HepG2 (cell line): ENCODE data around the gene GRIFIN. TPM values are rescaled to one million over a fixed set of nuclear protein-coding genes. Genes with fewer than 3 reads are reported as not detected.

Experiments
- AKAP8 ChIP-seq: sonication (generic); formaldehyde crosslinking; IDR thresholded peaks from 2 replicates; pipeline ENCODE4 v1.5.1; 2020; ENCODE audit warnings: mild to moderate bottlenecking, missing genetic modification reagents
- ARNTL ChIP-seq: sonication (generic); formaldehyde crosslinking; IDR thresholded peaks from 2 replicates; pipeline ENCODE4 v1.4.0; 2020; ENCODE audit warnings: mild to moderate bottlenecking, missing genetic modification reagents
- ATF7-NPFF ChIP-seq: sonication (generic); formaldehyde crosslinking; IDR thresholded peaks from 2 replicates; pipeline ENCODE4 v1.8.1; 2023; ENCODE audit warnings: mild to moderate bottlenecking, low read depth, missing genetic modification reagents, moderate library complexity
- BCL3 ChIP-seq: sonication (generic); formaldehyde crosslinking; IDR thresholded peaks from 2 replicates; pipeline ENCODE4 v1.5.1; 2020; ENCODE audit warnings: mild to moderate bottlenecking, missing genetic modification reagents, moderate library complexity
- HOMEZ ChIP-seq: IDR thresholded peaks from 2 replicates; pipeline ENCODE4 v1.6.1; 2016; ENCODE audit warnings: low read depth
- IRX3 ChIP-seq: sonication (generic); formaldehyde crosslinking; IDR thresholded peaks from 2 replicates; pipeline ENCODE4 v1.8.1; 2023; ENCODE audit warnings: mild to moderate bottlenecking, low read depth, missing genetic modification reagents, borderline replicate concordance
- KLF11 ChIP-seq: IDR thresholded peaks from 2 replicates; pipeline ENCODE4 v1.6.1; 2016; ENCODE audit warnings: missing compliant biosample characterization
- PHF5A ChIP-seq: IDR thresholded peaks from one replicate; pipeline ENCODE4 v1.6.1; 2018; ENCODE audit warnings: low read depth, missing genetic modification reagents; ENCODE audit not compliant: unreplicated experiment
- PTBP1 ChIP-seq: fragments of 200-400 bp; formaldehyde crosslinking; IDR thresholded peaks from 2 replicates; pipeline ENCODE4 v1.6.1; 2018; ENCODE audit warnings: low read length, low read depth; ENCODE audit not compliant: poor library complexity, severe bottlenecking
- SALL1 ChIP-seq: sonication (generic); formaldehyde crosslinking; IDR thresholded peaks from 2 replicates; pipeline ENCODE4 v1.8.0; 2022; ENCODE audit warnings: mild to moderate bottlenecking, missing genetic modification reagents
- SP1 ChIP-seq, 2 experiments: fragments of 450-650 bp in 1 of 2; sonication (generic) in 1 of 2; formaldehyde crosslinking in 1 of 2; IDR thresholded peaks; 2 replicates each; pipeline versions ENCODE4 v1.4.0 to v1.6.1; 2016 to 2020; ENCODE audit warnings: missing genetic modification reagents in 1 of 2
- TAF1 ChIP-seq: sonication (generic); formaldehyde crosslinking; IDR thresholded peaks from 2 replicates; pipeline ENCODE4 v1.4.0; 2020; ENCODE audit warnings: missing genetic modification reagents
- TBP ChIP-seq: sonication (generic); formaldehyde crosslinking; IDR thresholded peaks from 2 replicates; pipeline ENCODE4 v1.5.0; 2020; ENCODE audit warnings: missing genetic modification reagents
- THAP8 ChIP-seq: sonication (generic); formaldehyde crosslinking; IDR thresholded peaks from 2 replicates; pipeline ENCODE4 v1.5.1; 2020; ENCODE audit warnings: missing genetic modification reagents, mild to moderate bottlenecking, borderline replicate concordance
- XRCC5 ChIP-seq: fragments of 200-400 bp; formaldehyde crosslinking; optimal IDR thresholded peaks from 2 replicates; pipeline ENCODE3; 2017; ENCODE audit warnings: mild to moderate bottlenecking, low read length
- ZFP36L1 ChIP-seq: sonication (generic); formaldehyde crosslinking; IDR thresholded peaks from 2 replicates; pipeline ENCODE4 v1.8.0; 2022; ENCODE audit warnings: mild to moderate bottlenecking, missing genetic modification reagents, moderate library complexity
- ZNF629 ChIP-seq: sonication (generic); formaldehyde crosslinking; conservative IDR thresholded peaks from 2 replicates; pipeline ENCODE4 v1.5.0; 2020; ENCODE audit warnings: missing genetic modification reagents
- polyA plus RNA-seq, 8 experiments: library from polyadenylated mRNA; depleted of rRNA in 3 of 8; stranded (reverse) in 7 of 8; unstranded in 1 of 8; fragments of >200 nt; fragmentation: Illumina TruSeq in 4 of 8; extraction: Trizol in 4 of 8; gene quantifications; 2 replicates each; pipeline versions ENCODE4 v1.2.1 to v1.2.3, GENCODE V29; 2011 to 2016; ENCODE audit warnings: low read depth in 4 of 8, missing spikeins in 1 of 8, mixed read lengths in 1 of 8; ENCODE audit not compliant: insufficient read depth in 1 of 8
- total RNA-seq, 5 experiments: library from RNA; depleted of rRNA; stranded (reverse); fragments of >200 nt; fragmentation: Illumina TruSeq; extraction: Trizol; gene quantifications; 2 replicates each; pipeline ENCODE4 v1.2.3, GENCODE V29; 2016; ENCODE audit warnings: low read depth in 1 of 5
- TF ChIP-seq, protein P1 (sequence below): sonication (generic); formaldehyde crosslinking; IDR thresholded peaks from 2 replicates; pipeline ENCODE4 v1.5.0; 2020; ENCODE audit warnings: mild to moderate bottlenecking, missing genetic modification reagents, borderline replicate concordance
- TF ChIP-seq, protein P2 (sequence below): sonication (generic); formaldehyde crosslinking; IDR thresholded peaks from 2 replicates; pipeline ENCODE4 v1.4.0; 2020; ENCODE audit warnings: missing genetic modification reagents

GRIFIN gene
- total and polyA plus RNA-seq, 2 of the 13 experiments (the other 11 are each of a cell fraction or from before 2014, with no cell fraction given), result not detected

- TF ChIP-seq, protein P1, sequence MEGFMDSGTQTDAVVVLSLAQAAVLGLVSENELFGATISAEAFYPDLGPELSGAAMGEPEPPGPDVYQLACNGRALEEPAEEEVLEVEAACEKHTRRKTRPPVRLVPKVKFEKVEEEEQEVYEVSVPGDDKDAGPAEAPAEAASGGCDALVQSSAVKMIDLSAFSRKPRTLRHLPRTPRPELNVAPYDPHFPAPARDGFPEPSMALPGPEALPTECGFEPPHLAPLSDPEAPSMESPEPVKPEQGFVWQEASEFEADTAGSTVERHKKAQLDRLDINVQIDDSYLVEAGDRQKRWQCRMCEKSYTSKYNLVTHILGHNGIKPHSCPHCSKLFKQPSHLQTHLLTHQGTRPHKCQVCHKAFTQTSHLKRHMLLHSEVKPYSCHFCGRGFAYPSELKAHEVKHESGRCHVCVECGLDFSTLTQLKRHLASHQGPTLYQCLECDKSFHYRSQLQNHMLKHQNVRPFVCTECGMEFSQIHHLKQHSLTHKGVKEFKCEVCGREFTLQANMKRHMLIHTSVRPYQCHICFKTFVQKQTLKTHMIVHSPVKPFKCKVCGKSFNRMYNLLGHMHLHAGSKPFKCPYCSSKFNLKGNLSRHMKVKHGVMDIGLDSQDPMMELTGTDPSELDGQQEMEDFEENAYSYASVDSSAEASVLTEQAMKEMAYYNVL (CRISPR knock-in tag), result 0 out of 2 replicates have a peak, but pooled peaks have one; percentile 23
- TF ChIP-seq ARNTL (CRISPR knock-in tag), result no peak
- no peak for TF ChIP-seq SP1 (IDR thresholded peaks at IDR 0.05)
- TF ChIP-seq SP1 (CRISPR knock-in tag; IDR thresholded peaks at IDR 0.05), result no peak
- TF ChIP-seq HOMEZ (CRISPR knock-in tag), result no peak
- no peak for TF ChIP-seq THAP8
- TF ChIP-seq ATF7-NPFF (CRISPR knock-in tag), result no peak
- no peak for TF ChIP-seq PTBP1
- no peak for TF ChIP-seq AKAP8
- TF ChIP-seq, protein P2, sequence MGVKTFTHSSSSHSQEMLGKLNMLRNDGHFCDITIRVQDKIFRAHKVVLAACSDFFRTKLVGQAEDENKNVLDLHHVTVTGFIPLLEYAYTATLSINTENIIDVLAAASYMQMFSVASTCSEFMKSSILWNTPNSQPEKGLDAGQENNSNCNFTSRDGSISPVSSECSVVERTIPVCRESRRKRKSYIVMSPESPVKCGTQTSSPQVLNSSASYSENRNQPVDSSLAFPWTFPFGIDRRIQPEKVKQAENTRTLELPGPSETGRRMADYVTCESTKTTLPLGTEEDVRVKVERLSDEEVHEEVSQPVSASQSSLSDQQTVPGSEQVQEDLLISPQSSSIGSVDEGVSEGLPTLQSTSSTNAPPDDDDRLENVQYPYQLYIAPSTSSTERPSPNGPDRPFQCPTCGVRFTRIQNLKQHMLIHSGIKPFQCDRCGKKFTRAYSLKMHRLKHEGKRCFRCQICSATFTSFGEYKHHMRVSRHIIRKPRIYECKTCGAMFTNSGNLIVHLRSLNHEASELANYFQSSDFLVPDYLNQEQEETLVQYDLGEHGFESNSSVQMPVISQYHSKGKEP (CRISPR knock-in tag), result no peak
- no peak for TF ChIP-seq PHF5A (CRISPR knock-in tag)
- TF ChIP-seq BCL3, result no peak
- 0 out of 2 replicates have a peak, but pooled peaks have one; percentile 18 for TF ChIP-seq ZNF629 (CRISPR knock-in tag)
- no peak for TF ChIP-seq TAF1 (CRISPR knock-in tag)
- peak; percentile 38; the same call in 1 of the 2 replicates for TF ChIP-seq SALL1 (CRISPR knock-in tag)
- TF ChIP-seq KLF11 (CRISPR knock-in tag), result no peak
- TF ChIP-seq IRX3 (CRISPR knock-in tag), result no peak
- no peak for TF ChIP-seq XRCC5
- TF ChIP-seq ZFP36L1, result no peak
- no peak for TF ChIP-seq TBP
Observed at GRCh38 chr7:2510909-2511768, 34.9 kb upstream of the GRIFIN start (continued).
